Smooth muscle cell (in vitro differentiated cells): ENCODE measurements around the gene EPHA2. TPM values are rescaled to one million over a fixed set of nuclear protein-coding genes. Genes with fewer than 3 reads are reported as not detected.

ENCODE experiments used
- DNase-seq: peaks from one replicate; lab custom pipeline; 2025; ENCODE audit not compliant: unreplicated experiment; lab: John Stamatoyannopoulos, UW
- H2AFZ ChIP-seq: fragments of 200-600 bp; sonication (generic); 2 replicates; pipeline ENCODE4 v1.6.0; 2016; ENCODE audit warnings: antibody characterized with exemption, low read depth, mild to moderate bottlenecking
- H3F3A ChIP-seq: fragments of 200-600 bp; sonication (generic); 2 replicates; pipeline ENCODE4 v1.6.0; 2017; ENCODE audit warnings: antibody characterized with exemption, low read depth
- H3K27ac ChIP-seq: fragments of 200-600 bp; sonication (generic); 2 replicates; pipeline ENCODE4 v1.5.1; 2016; ENCODE audit warnings: low read depth, mild to moderate bottlenecking
- H3K27me3 ChIP-seq: fragments of 200-600 bp; sonication (generic); 2 replicates; pipeline ENCODE4 v1.6.1; 2016; ENCODE audit warnings: low read depth, mild to moderate bottlenecking
- H3K36me3 ChIP-seq: fragments of 200-600 bp; sonication (generic); 2 replicates; pipeline ENCODE4 v1.5.1; 2016; ENCODE audit warnings: low read depth
- H3K4me1 ChIP-seq: fragments of 200-600 bp; sonication (generic); 2 replicates; pipeline ENCODE4 v1.5.1; 2016; ENCODE audit warnings: low read depth
- H3K4me2 ChIP-seq: fragments of 200-600 bp; sonication (generic); 2 replicates; pipeline ENCODE4 v1.6.0; 2016; ENCODE audit warnings: mild to moderate bottlenecking
- H3K4me3 ChIP-seq: fragments of 200-600 bp; sonication (generic); 2 replicates; pipeline ENCODE4 v1.5.1; 2016; ENCODE audit warnings: mild to moderate bottlenecking
- H3K79me2 ChIP-seq: fragments of 200-600 bp; sonication (generic); 2 replicates; pipeline ENCODE4 v1.6.0; 2016; ENCODE audit warnings: low read depth, mild to moderate bottlenecking
- H3K9ac ChIP-seq: fragments of 200-600 bp; sonication (generic); 2 replicates; pipeline ENCODE4 v1.6.0; 2016; ENCODE audit warnings: low read depth
- H3K9me3 ChIP-seq: fragments of 200-600 bp; sonication (generic); replicated peaks from 2 replicates; pipeline ENCODE4 v1.5.1; 2016; ENCODE audit warnings: low read depth
- H4K20me1 ChIP-seq: fragments of 200-600 bp; sonication (generic); 2 replicates; pipeline ENCODE4 v1.6.0; 2016; ENCODE audit warnings: low read depth
- WGBS: methylation state at CpG from one replicate; pipeline ENCODE4 v1.1.7; 2016; ENCODE audit warnings: low lambda C conversion rate; 5-methylcytosine and 5-hydroxymethylcytosine counted together
- polyA plus RNA-seq: library from polyadenylated mRNA; unstranded; fragments of >200 nt; fragmentation: Nextera tagmentation; extraction: Ambion mirVana; gene quantifications from 2 replicates; pipeline ENCODE4 v1.2.1, GENCODE V29; 2016
- total RNA-seq: library from RNA; depleted of rRNA; stranded (reverse); fragments of >200 nt; gene quantifications from 2 replicates; pipeline ENCODE4 v1.2.3, GENCODE V29; 2014
- TF ChIP-seq, protein P1 (sequence below): fragments of 200-600 bp; sonication (generic); IDR thresholded peaks from 2 replicates; pipeline ENCODE4 v1.5.1; 2017; ENCODE audit warnings: borderline replicate concordance, mild to moderate bottlenecking, antibody characterized with exemption; ENCODE audit not compliant: insufficient read depth, poor library complexity, severe bottlenecking

Gene EPHA2
- total and polyA plus RNA-seq, 2 experiments from 2014 or later, result 27.3 to 34.8 TPM

DNA sequence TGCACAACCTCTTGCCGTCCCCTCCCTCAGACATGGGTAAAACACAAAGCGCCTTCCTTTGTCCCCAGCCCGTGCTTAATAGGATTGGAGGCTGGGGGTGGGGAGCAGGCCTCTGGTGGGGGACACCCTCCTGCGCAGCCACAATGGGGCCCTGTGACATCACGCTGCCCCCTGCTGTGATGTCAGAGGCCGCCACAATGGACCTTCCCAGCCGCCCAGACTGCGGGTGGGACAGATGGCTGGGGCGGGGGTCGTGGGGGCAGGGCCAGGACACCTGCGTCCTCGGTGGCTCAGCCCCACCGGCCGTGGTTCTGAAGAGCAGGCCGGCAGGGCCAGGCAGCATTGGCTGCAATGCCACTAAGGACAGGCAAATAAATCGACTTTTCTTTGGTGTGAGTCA, 39.9 kb downstream of the EPHA2 start:
- no peak overlapping the region for H3K27ac ChIP-seq
- no peaks in the 10 kb centered on the region for H3K27me3 ChIP-seq
- peak overlapping the region; percentile 9 for H3K4me2 ChIP-seq
- H2AFZ ChIP-seq, result no peak overlapping the region
- DNase-seq, result no peak
- H3K4me3 ChIP-seq, result no peak overlapping the region
- no peaks in the 10 kb centered on the region for H4K20me1 ChIP-seq
- H3K4me1 ChIP-seq, result peaks cover 50% of the 10 kb centered on the region
- WGBS, result 43% methylated on average over 14 of the region's 16 CpGs
- H3K9me3 ChIP-seq, result no peaks in the 10 kb centered on the region
- H3K79me2 ChIP-seq, result no peaks in the 10 kb centered on the region
- TF ChIP-seq, protein P1, sequence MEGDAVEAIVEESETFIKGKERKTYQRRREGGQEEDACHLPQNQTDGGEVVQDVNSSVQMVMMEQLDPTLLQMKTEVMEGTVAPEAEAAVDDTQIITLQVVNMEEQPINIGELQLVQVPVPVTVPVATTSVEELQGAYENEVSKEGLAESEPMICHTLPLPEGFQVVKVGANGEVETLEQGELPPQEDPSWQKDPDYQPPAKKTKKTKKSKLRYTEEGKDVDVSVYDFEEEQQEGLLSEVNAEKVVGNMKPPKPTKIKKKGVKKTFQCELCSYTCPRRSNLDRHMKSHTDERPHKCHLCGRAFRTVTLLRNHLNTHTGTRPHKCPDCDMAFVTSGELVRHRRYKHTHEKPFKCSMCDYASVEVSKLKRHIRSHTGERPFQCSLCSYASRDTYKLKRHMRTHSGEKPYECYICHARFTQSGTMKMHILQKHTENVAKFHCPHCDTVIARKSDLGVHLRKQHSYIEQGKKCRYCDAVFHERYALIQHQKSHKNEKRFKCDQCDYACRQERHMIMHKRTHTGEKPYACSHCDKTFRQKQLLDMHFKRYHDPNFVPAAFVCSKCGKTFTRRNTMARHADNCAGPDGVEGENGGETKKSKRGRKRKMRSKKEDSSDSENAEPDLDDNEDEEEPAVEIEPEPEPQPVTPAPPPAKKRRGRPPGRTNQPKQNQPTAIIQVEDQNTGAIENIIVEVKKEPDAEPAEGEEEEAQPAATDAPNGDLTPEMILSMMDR, result no peak
- no peaks in the 10 kb centered on the region for H3K36me3 ChIP-seq
- no peaks in the 10 kb centered on the region for H3F3A ChIP-seq
- no peak overlapping the region for H3K9ac ChIP-seq

DNA sequence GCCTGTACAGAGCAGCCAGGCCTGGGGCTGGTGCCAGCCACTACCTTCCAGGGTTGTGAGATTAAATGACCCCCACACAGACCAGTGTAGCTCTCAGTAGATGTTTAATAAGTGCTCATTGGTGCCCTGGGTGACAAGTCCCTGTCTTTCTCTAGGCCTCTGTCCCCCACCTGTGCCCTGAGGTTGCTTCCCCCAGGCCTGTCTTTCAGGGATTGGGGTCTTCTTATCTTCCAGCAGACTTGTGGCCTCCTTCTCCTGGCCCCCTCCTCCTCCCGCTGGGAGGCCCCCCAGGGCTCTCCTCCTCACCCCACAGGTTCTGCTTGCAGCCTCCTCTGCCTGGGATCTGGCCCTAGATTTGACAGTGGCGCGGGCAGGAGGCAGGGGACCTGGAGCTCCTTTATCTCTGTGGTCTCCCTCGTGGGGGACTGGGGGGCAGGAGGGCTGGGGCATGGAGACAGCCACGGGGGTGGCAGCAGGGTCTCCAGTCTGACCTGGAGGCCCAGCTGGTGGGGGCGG, 40.3 kb downstream of the EPHA2 start:
- H3F3A ChIP-seq, result no peaks in the 10 kb centered on the region
- H3K9me3 ChIP-seq, result no peaks in the 10 kb centered on the region
- H3K9ac ChIP-seq, result no peak overlapping the region
- TF ChIP-seq, protein P1, result no peak
- H4K20me1 ChIP-seq, result no peaks in the 10 kb centered on the region
- 31% methylated on average over 5 of the region's 6 CpGs for WGBS
- no peak for DNase-seq
- no peak overlapping the region for H3K27ac ChIP-seq
- no peak overlapping the region for H3K4me3 ChIP-seq
- no peaks in the 10 kb centered on the region for H3K27me3 ChIP-seq
- H2AFZ ChIP-seq, result no peak overlapping the region
- H3K79me2 ChIP-seq, result no peaks in the 10 kb centered on the region
- H3K36me3 ChIP-seq, result no peaks in the 10 kb centered on the region
- no peak overlapping the region for H3K4me2 ChIP-seq
- peaks cover 50% of the 10 kb centered on the region for H3K4me1 ChIP-seq

DNA sequence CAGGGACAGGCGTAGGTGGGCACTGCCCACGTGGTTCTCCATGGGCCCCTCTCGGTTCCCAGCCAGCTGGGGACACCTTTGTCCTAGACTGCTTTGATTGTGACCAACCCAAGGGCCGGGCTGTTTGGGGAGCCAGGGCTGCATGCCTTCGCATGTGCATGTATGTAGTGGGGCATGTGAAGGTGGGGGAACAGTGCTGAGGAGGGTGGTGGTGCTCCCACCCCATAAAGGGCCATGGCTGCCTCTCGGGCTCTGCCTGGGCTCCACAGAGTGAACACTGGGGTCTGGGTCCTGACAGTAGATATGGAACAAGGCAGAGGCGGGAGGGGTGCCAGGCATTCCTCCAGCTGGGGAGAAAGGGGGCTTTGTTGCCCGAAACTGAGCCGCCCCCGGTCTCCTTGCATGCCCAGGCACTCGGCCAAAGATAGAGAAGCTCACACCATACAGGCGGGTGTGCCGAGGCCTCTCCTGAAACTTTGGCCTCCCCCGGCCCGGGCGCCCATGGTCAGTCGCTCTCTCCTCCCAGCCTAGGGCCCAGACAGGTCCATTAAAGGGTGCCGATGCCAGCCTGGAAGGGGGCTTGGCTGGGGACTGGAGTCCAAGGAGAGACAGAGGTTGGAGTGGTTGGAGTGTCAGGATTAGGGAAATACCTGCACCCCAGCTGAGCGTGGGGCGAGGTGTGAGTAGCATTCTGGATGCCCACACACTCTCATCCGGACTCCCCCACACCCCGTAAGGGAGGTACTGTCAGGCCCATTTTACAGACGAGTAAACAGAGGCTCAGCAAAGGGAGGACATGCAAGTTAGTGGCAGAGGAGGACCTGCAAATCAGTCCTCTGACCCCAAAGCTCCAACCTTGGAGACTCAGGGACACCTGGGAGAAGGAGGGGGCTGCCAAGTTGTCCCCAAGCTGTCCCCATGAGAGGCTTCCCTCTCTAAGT, 41.1 kb downstream of the EPHA2 start:
- no peaks in the 10 kb centered on the region for H3K36me3 ChIP-seq
- TF ChIP-seq, protein P1, result no peak
- 94% methylated on average over 23 of the region's 23 CpGs for WGBS
- no peaks in the 10 kb centered on the region for H3K27me3 ChIP-seq
- no peak overlapping the region for H2AFZ ChIP-seq
- no peak for DNase-seq
- H3K9ac ChIP-seq, result no peak overlapping the region
- peaks cover 50% of the 10 kb centered on the region for H3K4me1 ChIP-seq
- H3K4me3 ChIP-seq, result no peak overlapping the region
- H3K4me2 ChIP-seq, result no peak overlapping the region
- no peaks in the 10 kb centered on the region for H3K79me2 ChIP-seq
- no peaks in the 10 kb centered on the region for H4K20me1 ChIP-seq
- no peaks in the 10 kb centered on the region for H3K9me3 ChIP-seq
- H3K27ac ChIP-seq, result no peak overlapping the region
- H3F3A ChIP-seq, result no peaks in the 10 kb centered on the region
